Measurements from ENCODE around the gene COA8. TPM values are rescaled to one million over a fixed set of nuclear protein-coding genes. Genes with fewer than 3 reads are reported as not detected.
"Not testable (repeated sequence)": the region's sequence is repeated elsewhere in the genome, so short reads cannot be mapped to it uniquely, and the experiment has no call there.

Gene COA8
- total RNA-seq, 4 donors from 2014 or later: 25.9 to 50.4 (median 33.6) TPM

DNA sequence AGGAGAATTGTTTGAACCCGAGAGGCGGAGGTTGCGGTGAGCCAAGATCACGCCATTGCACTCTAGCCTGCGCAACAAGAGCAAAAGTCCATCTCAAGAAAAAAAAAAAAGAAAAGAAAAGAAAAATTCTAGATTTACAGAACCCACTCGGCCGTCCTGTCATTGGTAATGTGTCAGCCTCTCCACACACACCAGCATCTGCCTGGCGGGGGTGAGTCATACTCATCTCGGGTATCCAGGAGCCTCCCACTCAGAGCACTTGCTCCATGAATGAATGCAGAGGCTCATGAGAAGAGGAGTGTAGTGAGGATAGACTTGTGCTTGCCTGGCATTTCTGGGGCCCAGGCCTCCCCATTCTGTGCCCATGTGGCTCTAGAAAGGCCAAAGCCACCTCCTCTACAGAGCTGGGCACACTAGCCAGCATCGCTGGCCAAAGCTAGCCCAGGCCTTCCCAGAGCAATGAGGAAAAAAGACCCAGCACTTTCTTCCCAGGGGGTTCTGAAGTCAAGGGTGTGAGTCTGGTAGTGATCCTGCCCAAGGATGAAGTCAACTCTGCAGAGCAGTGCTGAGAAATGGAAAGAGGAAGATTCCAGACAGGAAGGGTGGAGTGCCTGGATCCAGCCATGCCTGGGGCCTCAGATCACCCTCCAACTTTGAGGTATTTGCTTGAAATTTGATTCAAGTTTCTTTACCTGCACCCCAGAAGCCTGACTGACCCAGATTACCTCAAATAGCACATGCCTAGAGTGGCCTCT is 35.0 kb downstream of the COA8 start:
- 91 to 92% methylated on average over 10 of the region's 10 CpGs for WGBS, 2 donors
- intact Hi-C loops (cut with DNase I): no loop called here

DNA sequence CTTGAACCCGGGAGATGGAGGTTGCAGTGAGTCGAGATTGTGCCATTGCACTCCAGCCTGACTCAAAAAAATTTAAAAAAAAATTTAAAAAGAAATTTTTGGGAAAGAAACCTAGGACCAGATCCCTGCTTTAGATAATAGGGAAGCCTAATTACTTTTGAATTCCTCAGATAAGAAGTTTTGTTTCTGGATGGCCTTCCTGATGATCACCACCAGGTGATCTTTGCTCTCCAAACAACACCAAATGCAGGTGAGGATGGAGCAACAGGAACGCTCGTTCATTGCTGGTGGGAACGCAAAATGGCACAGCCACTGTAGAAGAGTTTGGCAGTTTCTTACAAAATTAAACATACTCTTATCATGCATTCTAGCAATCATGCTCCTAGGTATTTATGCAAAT is 37.7 kb downstream of the COA8 start:
- no peaks in the 10 kb centered on the region for H3K36me3 ChIP-seq
- no peak for DNase-seq
- no peak overlapping the region for H3K27ac ChIP-seq
- TF ChIP-seq, protein P1, sequence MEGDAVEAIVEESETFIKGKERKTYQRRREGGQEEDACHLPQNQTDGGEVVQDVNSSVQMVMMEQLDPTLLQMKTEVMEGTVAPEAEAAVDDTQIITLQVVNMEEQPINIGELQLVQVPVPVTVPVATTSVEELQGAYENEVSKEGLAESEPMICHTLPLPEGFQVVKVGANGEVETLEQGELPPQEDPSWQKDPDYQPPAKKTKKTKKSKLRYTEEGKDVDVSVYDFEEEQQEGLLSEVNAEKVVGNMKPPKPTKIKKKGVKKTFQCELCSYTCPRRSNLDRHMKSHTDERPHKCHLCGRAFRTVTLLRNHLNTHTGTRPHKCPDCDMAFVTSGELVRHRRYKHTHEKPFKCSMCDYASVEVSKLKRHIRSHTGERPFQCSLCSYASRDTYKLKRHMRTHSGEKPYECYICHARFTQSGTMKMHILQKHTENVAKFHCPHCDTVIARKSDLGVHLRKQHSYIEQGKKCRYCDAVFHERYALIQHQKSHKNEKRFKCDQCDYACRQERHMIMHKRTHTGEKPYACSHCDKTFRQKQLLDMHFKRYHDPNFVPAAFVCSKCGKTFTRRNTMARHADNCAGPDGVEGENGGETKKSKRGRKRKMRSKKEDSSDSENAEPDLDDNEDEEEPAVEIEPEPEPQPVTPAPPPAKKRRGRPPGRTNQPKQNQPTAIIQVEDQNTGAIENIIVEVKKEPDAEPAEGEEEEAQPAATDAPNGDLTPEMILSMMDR (IDR thresholded peaks at IDR 0.05): no peak
- TF ChIP-seq POLR2A (IDR thresholded peaks at IDR 0.05): no peak
- intact Hi-C loops (cut with DNase I): no loop called here
- H3K27me3 ChIP-seq: no peaks in the 10 kb centered on the region
- 94% methylated on average over 5 of the region's 5 CpGs for WGBS, 2 donors
- H3K4me1 ChIP-seq: no peaks in the 10 kb centered on the region
- H3K4me3 ChIP-seq (replicated peaks in 1 of 3): no peak overlapping the region
- no peaks in the 10 kb centered on the region for H3K9me3 ChIP-seq

More for the DNA sequence above, 35.0 kb downstream of the COA8 start:
- peaks cover 0 to 4% of the 10 kb centered on the region in 2 donors for H3K4me1 ChIP-seq
- H3K9me3 ChIP-seq: no peaks in the 10 kb centered on the region
- TF ChIP-seq, protein P1 (IDR thresholded peaks at IDR 0.05): no peak
- no peak for TF ChIP-seq POLR2A (IDR thresholded peaks at IDR 0.05)
- no peak overlapping the region for H3K27ac ChIP-seq
- no peak overlapping the region for H3K4me3 ChIP-seq (replicated peaks in 1 of 3)
- no peaks in the 10 kb centered on the region for H3K27me3 ChIP-seq
- no peak for DNase-seq
- no peaks in the 10 kb centered on the region for H3K36me3 ChIP-seq

DNA sequence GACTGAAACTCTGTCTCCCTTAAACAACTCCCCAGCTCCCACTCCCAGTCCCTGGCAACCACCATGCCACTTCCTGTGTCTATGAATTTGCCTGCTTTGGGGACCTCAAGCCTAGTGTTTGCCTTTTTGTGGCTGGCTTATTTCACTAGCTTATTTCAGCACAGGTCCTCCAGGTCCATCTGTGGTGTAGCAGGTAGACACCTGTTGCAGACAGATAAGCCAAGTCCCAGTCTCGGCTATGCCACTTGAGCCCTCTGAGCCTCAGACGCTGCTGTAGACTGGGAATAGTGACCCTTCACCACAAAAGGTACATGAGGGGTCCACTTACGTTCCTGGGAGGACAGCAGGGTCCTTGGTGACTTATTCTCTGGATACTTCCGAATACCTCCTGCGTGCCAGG is 41.9 kb downstream of the COA8 start:
- H3K9me3 ChIP-seq: no peaks in the 10 kb centered on the region
- no peaks in the 10 kb centered on the region for H3K36me3 ChIP-seq
- H3K4me1 ChIP-seq: peaks cover 0 to 13% of the 10 kb centered on the region in 2 donors
- no peaks in the 10 kb centered on the region for H3K27me3 ChIP-seq
- no peak overlapping the region for H3K27ac ChIP-seq
- 91 to 93% methylated on average over 5 of the region's 5 CpGs for WGBS, 2 donors
- TF ChIP-seq, protein P1 (IDR thresholded peaks at IDR 0.05): no peak
- TF ChIP-seq POLR2A (IDR thresholded peaks at IDR 0.05): no peak
- no peak for DNase-seq
- intact Hi-C loops (cut with DNase I): no loop called here
- no peak overlapping the region for H3K4me3 ChIP-seq (replicated peaks in 1 of 3)

DNA sequence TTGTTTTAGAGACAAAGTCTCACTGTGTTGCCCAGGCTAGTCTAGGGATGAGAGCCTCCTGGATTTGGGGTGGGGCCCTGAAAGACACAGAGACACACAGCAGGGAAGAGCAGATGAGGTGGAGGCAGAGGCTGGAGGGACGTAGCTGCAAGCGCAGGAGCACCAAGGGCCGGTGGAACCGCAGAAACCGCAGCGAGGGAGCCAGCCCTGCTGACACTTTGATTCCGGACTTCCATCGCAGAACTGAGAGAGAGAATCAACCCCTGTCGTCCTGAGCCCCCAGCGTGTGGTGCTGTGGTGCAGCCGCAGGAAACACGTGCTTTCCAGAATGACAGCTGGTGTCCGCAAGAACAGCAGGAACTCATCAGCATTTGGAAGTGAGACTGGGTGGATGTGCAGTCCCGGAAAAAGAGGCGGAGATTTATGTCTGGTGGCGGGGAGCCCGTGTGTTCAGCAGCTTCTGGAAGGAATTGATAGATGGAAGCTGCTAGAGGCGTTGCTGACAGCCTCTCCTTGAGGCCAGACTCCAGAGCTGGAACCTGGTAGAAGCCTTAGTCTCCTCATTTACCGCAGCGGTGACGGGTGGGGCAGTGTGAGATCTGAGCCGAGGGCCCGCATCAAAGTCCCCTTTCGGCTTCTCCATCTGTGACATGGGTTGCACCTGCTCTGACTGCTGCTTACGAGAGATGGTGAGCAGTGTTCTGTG is 44.4 kb downstream of the COA8 start:
- peak; percentile 40 to 54 for DNase-seq
- peaks cover 0 to 13% of the 10 kb centered on the region in 2 donors for H3K4me1 ChIP-seq
- no peak overlapping the region for H3K27ac ChIP-seq
- WGBS, 2 donors: 16 to 22% methylated on average over 20 to 23 of the region's 25 CpGs
- intact Hi-C loops (cut with DNase I): no loop called here
- H3K9me3 ChIP-seq: no peaks in the 10 kb centered on the region
- no peaks in the 10 kb centered on the region for H3K36me3 ChIP-seq
- no peaks in the 10 kb centered on the region for H3K27me3 ChIP-seq
- no peak overlapping the region for H3K4me3 ChIP-seq (replicated peaks in 1 of 3)
- TF ChIP-seq, protein P1 (IDR thresholded peaks at IDR 0.05): peak in 1 of 6 experiments; percentile 16
- no peak for TF ChIP-seq POLR2A (IDR thresholded peaks at IDR 0.05)

DNA sequence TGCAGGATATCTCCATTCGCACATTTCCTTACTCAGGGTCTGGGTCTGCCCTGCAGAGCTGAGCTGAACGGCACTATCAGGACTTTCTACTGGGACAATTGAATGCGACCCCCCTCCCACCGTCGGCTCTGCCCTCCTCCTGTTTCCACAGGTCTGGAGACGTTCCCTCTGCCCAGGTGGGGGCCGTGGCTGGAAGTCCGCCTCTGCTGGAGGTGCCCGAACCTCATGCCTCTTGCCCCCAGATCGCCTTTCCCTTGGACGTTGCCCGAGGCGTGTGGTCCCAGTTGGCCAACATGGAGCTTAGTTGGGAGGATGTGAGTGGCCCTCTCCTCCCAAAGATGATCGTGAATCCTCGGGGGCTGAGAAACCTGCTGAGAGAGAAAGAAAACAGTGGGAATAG is 45.1 kb downstream of the COA8 start:
- no peaks in the 10 kb centered on the region for H3K27me3 ChIP-seq
- intact Hi-C loops (cut with DNase I): no loop called here
- TF ChIP-seq, protein P1 (IDR thresholded peaks at IDR 0.05): no peak
- no peak for TF ChIP-seq POLR2A (IDR thresholded peaks at IDR 0.05)
- H3K9me3 ChIP-seq: no peaks in the 10 kb centered on the region
- no peak overlapping the region for H3K27ac ChIP-seq
- H3K36me3 ChIP-seq: no peaks in the 10 kb centered on the region
- DNase-seq: no peak
- H3K4me3 ChIP-seq (replicated peaks in 1 of 3): no peak overlapping the region
- H3K4me1 ChIP-seq: peaks cover 0 to 13% of the 10 kb centered on the region in 2 donors
- WGBS, 2 donors: 50 to 61% methylated on average over 10 to 15 of the region's 15 CpGs

DNA sequence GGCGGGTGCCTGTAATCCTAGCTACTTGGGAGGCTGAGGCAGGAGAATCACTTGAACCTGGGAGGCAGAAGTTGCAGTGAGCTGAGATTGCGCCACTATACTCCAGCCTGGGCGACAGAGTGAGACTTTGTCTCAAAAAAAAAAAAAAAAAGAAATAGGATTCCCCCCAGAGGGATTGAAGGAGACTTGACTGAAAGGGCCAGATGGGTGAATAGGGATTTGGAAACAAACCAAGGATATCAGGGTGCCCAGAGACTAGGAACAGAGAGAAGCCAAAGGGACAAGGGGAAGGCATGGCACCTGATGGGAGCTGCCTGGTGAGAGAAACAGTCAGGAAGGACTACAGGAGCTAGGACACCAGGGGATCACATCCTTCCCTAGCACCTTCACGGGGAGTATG is 46.3 kb downstream of the COA8 start:
- H3K27ac ChIP-seq; H3K36me3 ChIP-seq; DNase-seq; H3K9me3 ChIP-seq; H3K4me3 ChIP-seq (replicated peaks in 1 of 3); H3K27me3 ChIP-seq; intact Hi-C loops (cut with DNase I): not testable (repeated sequence)
- H3K4me1 ChIP-seq: peaks cover 0 to 13% of the 10 kb centered on the region in 2 donors
- WGBS, 2 donors: 93 to 95% methylated on average over 4 of the region's 4 CpGs
